ENCODE data around the gene PDE1A.

PDE1A gene

GRCh38 chr2:182319556-182320505, 107.0 kb downstream of the PDE1A start:
- Histone ChIP-seq H3K9me3 (ENCODE audit: severe bottlenecking) (no peaks in the 10 kb centered on the region), H3K27ac (ENCODE audit: poor library complexity, severe bottlenecking) (no peak overlapping the region), H3K4me1 (ENCODE audit: insufficient read depth, poor library complexity, severe bottlenecking) (no peaks in the 10 kb centered on the region), H3K4me3 (ENCODE audit: severe bottlenecking) (no peak overlapping the region), H3K36me3 (ENCODE audit: low read depth) (no peaks in the 10 kb centered on the region), H3K27me3 (ENCODE audit: insufficient read depth, poor library complexity, severe bottlenecking) (no peaks in the 10 kb centered on the region)
- TF ChIP-seq CTCF (IDR thresholded peaks at IDR 0.05; ENCODE audit: poor library complexity, severe bottlenecking): no peak
- ATAC-seq (ENCODE audit: low read depth) (no peak), DNase-seq (ENCODE audit: low spot score) (no peak)

GRCh38 chr2:182318466-182319220, 108.2 kb downstream of the PDE1A start:
- DNase-seq (ENCODE audit: low spot score) (no peak), ATAC-seq (ENCODE audit: low read depth) (no peak)
- Histone ChIP-seq H3K36me3 (ENCODE audit: low read depth) (no peaks in the 10 kb centered on the region), H3K4me1 (ENCODE audit: insufficient read depth, poor library complexity, severe bottlenecking) (no peaks in the 10 kb centered on the region), H3K27ac (ENCODE audit: poor library complexity, severe bottlenecking) (no peak overlapping the region), H3K4me3 (ENCODE audit: severe bottlenecking) (no peak overlapping the region), H3K27me3 (ENCODE audit: insufficient read depth, poor library complexity, severe bottlenecking) (no peaks in the 10 kb centered on the region), H3K9me3 (ENCODE audit: severe bottlenecking) (no peaks in the 10 kb centered on the region)
- TF ChIP-seq CTCF (IDR thresholded peaks at IDR 0.05; ENCODE audit: poor library complexity, severe bottlenecking): no peak

- ATAC-seq (ENCODE audit: low read depth) (no peak), DNase-seq (ENCODE audit: low spot score) (no peak)
- no peak for TF ChIP-seq CTCF (IDR thresholded peaks at IDR 0.05; ENCODE audit: poor library complexity, severe bottlenecking)
- H3K27me3 ChIP-seq (ENCODE audit: insufficient read depth, poor library complexity, severe bottlenecking): no peaks in the 10 kb centered on the region
- H3K9me3 ChIP-seq (ENCODE audit: severe bottlenecking): no peaks in the 10 kb centered on the region
- no peak overlapping the region for H3K4me3 ChIP-seq (ENCODE audit: severe bottlenecking)
- H3K36me3 ChIP-seq (ENCODE audit: low read depth): no peaks in the 10 kb centered on the region
- no peak overlapping the region for H3K27ac ChIP-seq (ENCODE audit: poor library complexity, severe bottlenecking)
- H3K4me1 ChIP-seq (ENCODE audit: insufficient read depth, poor library complexity, severe bottlenecking): no peaks in the 10 kb centered on the region
These were observed 109.9 kb downstream of the PDE1A start for GRCh38 chr2:182316950-182317349.

- H3K27me3 ChIP-seq (ENCODE audit: insufficient read depth, poor library complexity, severe bottlenecking): no peaks in the 10 kb centered on the region
- no peak for DNase-seq (ENCODE audit: low spot score)
- no peaks in the 10 kb centered on the region for H3K4me1 ChIP-seq (ENCODE audit: insufficient read depth, poor library complexity, severe bottlenecking)
- no peak for ATAC-seq (ENCODE audit: low read depth)
- H3K36me3 ChIP-seq (ENCODE audit: low read depth): no peaks in the 10 kb centered on the region
- H3K4me3 ChIP-seq (ENCODE audit: severe bottlenecking): no peak overlapping the region
- no peak for TF ChIP-seq CTCF (IDR thresholded peaks at IDR 0.05; ENCODE audit: poor library complexity, severe bottlenecking)
- H3K27ac ChIP-seq (ENCODE audit: poor library complexity, severe bottlenecking): no peak overlapping the region
- no peaks in the 10 kb centered on the region for H3K9me3 ChIP-seq (ENCODE audit: severe bottlenecking)
These were observed 123.9 kb downstream of the PDE1A start for GRCh38 chr2:182302972-182303371.
